SH-SY5Y (cell line): ENCODE measurements around the gene CCDC91.

Source experiments
- GATA2 ChIP-seq: IDR thresholded peaks from 2 replicates; pipeline ENCODE4 v1.6.1; 2011; ENCODE audit warnings: mild to moderate bottlenecking, low read depth, low read length
- GATA3 ChIP-seq: IDR thresholded peaks from 2 replicates; pipeline ENCODE4 v1.6.1; 2011; ENCODE audit warnings: low read depth, mild to moderate bottlenecking, low read length, moderate library complexity

- TF ChIP-seq GATA3 (no peak), GATA2 (no peak)
Observed at GRCh38 chr12:28512406-28512805, 322.1 kb downstream of the CCDC91 start.
